ENCODE data around the gene CEBPG. TPM values are rescaled to one million over a fixed set of nuclear protein-coding genes. Genes with fewer than 3 reads are reported as not detected.

The CEBPG gene
- total RNA-seq, 1 donor from 2014 or later, result 20.7 TPM

DNA sequence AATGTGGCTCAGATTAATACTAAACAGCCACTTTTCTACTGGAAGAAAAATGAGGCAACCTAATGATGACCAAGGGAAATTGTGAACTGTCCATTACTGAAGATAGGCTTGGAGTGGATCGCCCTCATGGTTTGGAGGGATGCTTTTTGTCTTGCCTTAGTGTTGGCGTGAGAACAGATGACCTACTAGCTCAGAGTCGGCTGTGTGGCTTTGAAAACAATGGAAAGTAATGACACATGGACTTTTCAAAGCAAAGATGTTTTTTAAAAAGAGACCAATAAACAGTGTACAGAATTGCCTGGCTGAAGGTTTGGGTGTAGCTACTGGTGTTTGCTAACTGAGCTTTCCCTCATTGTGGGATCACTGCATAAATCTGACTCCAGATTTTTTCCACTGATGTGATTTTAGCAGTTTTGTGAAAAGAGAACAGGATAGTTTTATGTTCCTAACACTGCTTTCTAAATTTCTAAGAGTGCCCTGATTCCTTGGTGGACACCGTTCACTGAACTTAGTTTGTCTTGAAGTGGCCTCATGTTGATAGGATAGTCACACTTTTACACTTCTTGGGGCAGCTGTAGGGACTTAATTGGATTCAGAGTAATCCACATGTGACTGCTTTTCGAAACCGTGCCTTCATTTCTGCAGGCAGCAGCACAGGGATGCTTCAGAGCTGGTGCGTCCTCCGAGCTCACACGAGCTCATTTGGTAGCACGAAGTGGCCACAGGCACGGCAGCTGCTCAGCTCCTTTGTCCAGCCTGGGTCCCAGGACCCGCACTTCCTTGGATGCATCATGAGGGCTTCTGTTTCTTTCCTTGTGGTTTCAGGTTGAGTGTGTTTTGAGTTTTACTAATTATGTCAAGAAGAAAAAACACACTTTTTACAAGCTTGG, 4.3 kb downstream of the CEBPG start:
- H3K36me3 Mint-ChIP-seq (ENCODE audit: low read depth, unreplicated experiment), result peaks cover 4% of the 10 kb centered on the region
- no peak for DNase-seq (ENCODE audit: low spot score)
- H3K4me1 Mint-ChIP-seq (ENCODE audit: unreplicated experiment), result peaks cover 39% of the 10 kb centered on the region

DNA sequence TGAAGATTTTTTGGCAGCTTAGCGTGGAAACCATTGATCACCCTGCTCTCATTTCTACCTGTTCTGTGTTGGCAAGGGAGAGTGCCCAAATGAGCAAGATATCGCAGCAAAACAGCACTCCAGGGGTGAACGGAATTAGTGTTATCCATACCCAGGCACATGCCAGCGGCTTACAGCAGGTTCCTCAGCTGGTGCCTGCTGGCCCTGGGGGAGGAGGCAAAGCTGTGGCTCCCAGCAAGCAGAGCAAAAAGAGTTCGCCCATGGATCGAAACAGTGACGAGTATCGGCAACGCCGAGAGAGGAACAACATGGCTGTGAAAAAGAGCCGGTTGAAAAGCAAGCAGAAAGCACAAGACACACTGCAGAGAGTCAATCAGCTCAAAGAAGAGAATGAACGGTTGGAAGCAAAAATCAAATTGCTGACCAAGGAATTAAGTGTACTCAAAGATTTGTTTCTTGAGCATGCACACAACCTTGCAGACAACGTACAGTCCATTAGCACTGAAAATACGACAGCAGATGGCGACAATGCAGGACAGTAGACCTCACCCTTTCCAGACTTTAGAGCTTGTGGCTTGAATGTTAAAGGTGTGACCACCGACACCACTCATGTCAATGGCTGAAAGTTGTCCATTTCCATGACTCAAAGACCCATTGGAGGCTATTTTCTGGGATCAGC, 5.8 kb downstream of the CEBPG start:
- Mint-ChIP-seq H3K9me3 (ENCODE audit: unreplicated experiment) (no peaks in the 10 kb centered on the region), H3K36me3 (ENCODE audit: low read depth, unreplicated experiment) (peaks cover 4% of the 10 kb centered on the region), H3K27me3 (ENCODE audit: unreplicated experiment) (peaks cover 4% of the 10 kb centered on the region), H3K4me1 (ENCODE audit: unreplicated experiment) (peaks cover 42% of the 10 kb centered on the region), H3K27ac (ENCODE audit: unreplicated experiment) (no peak overlapping the region), H3K4me3 (ENCODE audit: unreplicated experiment) (no peak overlapping the region)
- no peak for DNase-seq (ENCODE audit: low spot score)
- TF ChIP-seq, protein P1, sequence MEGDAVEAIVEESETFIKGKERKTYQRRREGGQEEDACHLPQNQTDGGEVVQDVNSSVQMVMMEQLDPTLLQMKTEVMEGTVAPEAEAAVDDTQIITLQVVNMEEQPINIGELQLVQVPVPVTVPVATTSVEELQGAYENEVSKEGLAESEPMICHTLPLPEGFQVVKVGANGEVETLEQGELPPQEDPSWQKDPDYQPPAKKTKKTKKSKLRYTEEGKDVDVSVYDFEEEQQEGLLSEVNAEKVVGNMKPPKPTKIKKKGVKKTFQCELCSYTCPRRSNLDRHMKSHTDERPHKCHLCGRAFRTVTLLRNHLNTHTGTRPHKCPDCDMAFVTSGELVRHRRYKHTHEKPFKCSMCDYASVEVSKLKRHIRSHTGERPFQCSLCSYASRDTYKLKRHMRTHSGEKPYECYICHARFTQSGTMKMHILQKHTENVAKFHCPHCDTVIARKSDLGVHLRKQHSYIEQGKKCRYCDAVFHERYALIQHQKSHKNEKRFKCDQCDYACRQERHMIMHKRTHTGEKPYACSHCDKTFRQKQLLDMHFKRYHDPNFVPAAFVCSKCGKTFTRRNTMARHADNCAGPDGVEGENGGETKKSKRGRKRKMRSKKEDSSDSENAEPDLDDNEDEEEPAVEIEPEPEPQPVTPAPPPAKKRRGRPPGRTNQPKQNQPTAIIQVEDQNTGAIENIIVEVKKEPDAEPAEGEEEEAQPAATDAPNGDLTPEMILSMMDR (IDR thresholded peaks at IDR 0.05; ENCODE audit: unreplicated experiment), result no peak

More for the DNA sequence above, 4.3 kb downstream of the CEBPG start:
- peaks cover 4% of the 10 kb centered on the region for H3K27me3 Mint-ChIP-seq (ENCODE audit: unreplicated experiment)
- TF ChIP-seq, protein P1 (IDR thresholded peaks at IDR 0.05; ENCODE audit: unreplicated experiment), result no peak
- H3K27ac Mint-ChIP-seq (ENCODE audit: unreplicated experiment), result no peak overlapping the region
- no peak overlapping the region for H3K4me3 Mint-ChIP-seq (ENCODE audit: unreplicated experiment)
- H3K9me3 Mint-ChIP-seq (ENCODE audit: unreplicated experiment), result no peaks in the 10 kb centered on the region

DNA sequence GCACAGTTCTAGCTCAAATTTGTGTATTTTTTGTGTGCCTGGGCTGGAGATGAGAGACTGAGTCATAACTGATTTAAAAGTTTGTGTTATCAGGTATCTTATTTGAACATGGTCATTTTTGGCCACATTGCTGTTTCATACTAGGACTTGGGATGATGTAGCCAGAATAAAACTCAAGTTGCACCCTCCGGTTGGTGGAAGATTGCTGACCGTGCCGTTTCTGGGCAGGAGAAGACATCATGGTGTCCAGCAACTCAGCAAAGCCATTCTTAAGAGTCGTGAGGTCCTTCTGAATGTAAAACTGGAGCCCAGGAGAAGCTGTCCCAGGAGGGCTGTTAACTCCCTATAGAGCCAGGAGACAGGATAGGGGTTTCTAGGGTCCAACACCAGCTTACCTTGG, 7.6 kb downstream of the CEBPG start:
- Mint-ChIP-seq H3K4me3 (ENCODE audit: unreplicated experiment) (peak overlapping the region; percentile 23), H3K9me3 (ENCODE audit: unreplicated experiment) (no peaks in the 10 kb centered on the region), H3K27ac (ENCODE audit: unreplicated experiment) (no peak overlapping the region), H3K36me3 (ENCODE audit: low read depth, unreplicated experiment) (peaks cover 4% of the 10 kb centered on the region), H3K4me1 (ENCODE audit: unreplicated experiment) (peaks cover 26% of the 10 kb centered on the region), H3K27me3 (ENCODE audit: unreplicated experiment) (peaks cover 2% of the 10 kb centered on the region)
- TF ChIP-seq, protein P1 (IDR thresholded peaks at IDR 0.05; ENCODE audit: unreplicated experiment), result no peak
- no peak for DNase-seq (ENCODE audit: low spot score)

DNA sequence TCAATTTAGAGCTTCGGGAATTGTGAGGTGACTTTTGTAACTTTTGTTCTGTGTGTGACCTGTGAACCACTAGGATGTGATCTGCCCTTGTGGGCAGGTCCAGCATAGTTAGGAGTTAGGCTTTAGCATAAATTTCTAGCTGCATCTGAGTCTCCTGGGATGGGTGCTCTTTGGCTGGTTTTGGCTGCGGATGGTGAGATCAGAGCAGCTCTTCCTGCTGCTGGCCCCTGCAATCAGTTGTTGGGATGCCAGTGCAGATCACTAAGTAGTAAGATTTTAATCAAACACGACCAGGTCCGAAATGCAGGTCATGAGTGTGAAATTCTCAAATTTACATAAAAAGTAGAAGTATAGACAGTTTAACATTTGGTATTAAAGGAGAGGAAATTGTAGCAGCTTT, 8.5 kb downstream of the CEBPG start:
- no peak overlapping the region for H3K27ac Mint-ChIP-seq (ENCODE audit: unreplicated experiment)
- DNase-seq (ENCODE audit: low spot score), result no peak
- TF ChIP-seq, protein P1 (IDR thresholded peaks at IDR 0.05; ENCODE audit: unreplicated experiment), result no peak
- H3K4me3 Mint-ChIP-seq (ENCODE audit: unreplicated experiment), result no peak overlapping the region
- peaks cover 18% of the 10 kb centered on the region for H3K4me1 Mint-ChIP-seq (ENCODE audit: unreplicated experiment)
- no peaks in the 10 kb centered on the region for H3K9me3 Mint-ChIP-seq (ENCODE audit: unreplicated experiment)
- peaks cover 4% of the 10 kb centered on the region for H3K36me3 Mint-ChIP-seq (ENCODE audit: low read depth, unreplicated experiment)
- H3K27me3 Mint-ChIP-seq (ENCODE audit: unreplicated experiment), result peaks cover 2% of the 10 kb centered on the region

DNA sequence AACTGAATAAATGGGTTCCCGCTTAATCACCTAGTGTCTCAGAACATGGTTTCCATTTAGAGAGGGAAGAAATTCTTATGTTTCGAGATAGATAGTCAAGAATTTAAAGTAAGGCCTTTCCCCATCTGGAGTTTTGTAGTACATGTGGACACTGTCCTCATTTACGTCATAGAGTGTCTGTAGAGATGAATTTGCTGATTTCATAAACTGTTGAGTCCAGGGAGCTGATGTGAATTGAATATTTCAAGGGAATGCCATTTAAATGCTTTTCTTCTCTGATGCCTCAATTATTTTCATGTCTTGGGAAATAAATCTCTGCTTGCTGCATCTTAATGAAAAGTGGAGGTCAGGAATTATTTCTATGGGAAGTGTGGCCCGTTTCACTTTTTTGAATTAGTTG, 9.5 kb downstream of the CEBPG start:
- H3K36me3 Mint-ChIP-seq (ENCODE audit: low read depth, unreplicated experiment), result peaks cover 4% of the 10 kb centered on the region
- H3K27ac Mint-ChIP-seq (ENCODE audit: unreplicated experiment), result no peak overlapping the region
- no peak for DNase-seq (ENCODE audit: low spot score)
- H3K4me3 Mint-ChIP-seq (ENCODE audit: unreplicated experiment), result no peak overlapping the region
- TF ChIP-seq, protein P1 (IDR thresholded peaks at IDR 0.05; ENCODE audit: unreplicated experiment), result no peak
- H3K4me1 Mint-ChIP-seq (ENCODE audit: unreplicated experiment), result peaks cover 17% of the 10 kb centered on the region
- H3K9me3 Mint-ChIP-seq (ENCODE audit: unreplicated experiment), result no peaks in the 10 kb centered on the region
- peaks cover 2% of the 10 kb centered on the region for H3K27me3 Mint-ChIP-seq (ENCODE audit: unreplicated experiment)

Measured in endothelial cell (in vitro differentiated cells).